Stimulated activated CD4-positive, alpha-beta T cell treated with anti-CD3 and anti-CD28 coated beads, TNF-alpha, amount 100 ng/mL, for 24 hours (primary cell): Measurements from ENCODE around the gene ITGAE.

Experiments
- DNase-seq, 3 experiments: peaks; one replicate each; pipeline ENCODE4 v3.0.0-alpha.2; 2020; ENCODE audit warnings: low read depth in 3 of 3

ITGAE gene

DNA sequence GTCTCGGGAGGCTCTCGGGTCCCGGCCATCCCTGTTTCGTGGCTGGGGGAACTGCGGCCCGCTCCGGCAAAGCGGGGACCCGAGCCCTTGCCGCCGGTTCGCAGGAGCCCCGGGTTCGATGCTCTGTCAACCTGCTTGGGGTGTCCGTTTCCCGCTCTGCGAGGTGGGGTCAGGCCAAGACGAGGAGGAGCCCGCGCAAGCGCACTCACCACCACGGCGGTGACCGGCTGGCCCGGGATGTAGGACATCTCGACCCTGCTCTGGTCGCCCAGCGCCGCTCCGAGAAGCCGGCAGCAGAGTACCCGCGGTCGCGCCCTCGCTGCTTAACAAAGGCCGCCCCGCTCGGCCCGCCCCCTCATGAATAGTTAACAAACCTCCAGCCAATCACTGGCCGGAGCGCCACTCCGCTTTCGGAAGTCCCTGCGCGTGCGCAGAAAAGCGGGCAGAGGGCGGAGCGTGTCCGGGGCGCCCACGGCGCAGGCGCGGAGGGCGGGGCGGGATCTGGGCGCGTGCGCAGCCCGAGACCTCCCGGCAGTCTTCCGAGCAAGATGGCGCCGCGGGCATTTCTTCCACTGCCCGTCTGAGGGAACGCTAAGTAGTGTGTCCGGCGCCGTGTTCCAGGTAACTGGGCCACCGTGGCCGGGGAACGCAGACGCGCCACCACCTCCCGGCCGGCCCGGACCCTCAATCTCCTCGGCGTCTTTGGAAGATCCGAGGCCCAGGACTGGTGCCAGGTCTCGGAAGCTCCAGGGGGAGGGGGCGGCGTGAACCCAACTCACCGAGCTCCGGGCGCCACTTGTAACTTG lies 132.5 kb downstream of the ITGAE start, which contains the start of the genes EMC6 and TAX1BP3:
EMC6 (plus strand) TSS at position 534 of the 806 bp plus-strand sequence. CDS start 335 bp downstream, outside the sequence.
TAX1BP3 (minus strand) TSS at position 300 of the 806 bp plus-strand sequence; CDS start at position 248, 52 bp downstream.
- DNase-seq = peak; percentile 97 to 99 (median 97)

- no peak for DNase-seq
Observed at GRCh38 chr17:3667366-3668278, 133.4 kb downstream of the ITGAE start.

DNA sequence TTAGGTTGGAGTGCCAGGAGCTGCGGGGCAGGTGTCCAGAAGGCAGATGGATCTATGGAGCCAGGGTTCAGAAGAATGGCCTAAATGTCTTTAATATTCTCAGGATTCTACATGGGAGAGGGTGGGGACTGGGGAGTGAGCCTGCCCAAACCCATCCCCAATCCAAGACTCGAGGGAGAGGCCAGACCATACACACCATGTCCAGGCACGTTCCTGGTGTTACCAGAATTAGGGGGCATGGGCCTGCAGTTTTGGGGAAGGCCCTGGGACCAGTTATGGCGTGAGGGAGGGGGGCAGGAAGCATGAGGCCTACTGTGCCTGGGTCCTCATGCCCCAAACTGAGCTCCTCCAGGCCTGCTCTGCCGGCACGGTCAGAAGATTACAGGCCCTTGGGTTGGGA lies 134.5 kb downstream of the ITGAE start:
- no peak for DNase-seq

DNA sequence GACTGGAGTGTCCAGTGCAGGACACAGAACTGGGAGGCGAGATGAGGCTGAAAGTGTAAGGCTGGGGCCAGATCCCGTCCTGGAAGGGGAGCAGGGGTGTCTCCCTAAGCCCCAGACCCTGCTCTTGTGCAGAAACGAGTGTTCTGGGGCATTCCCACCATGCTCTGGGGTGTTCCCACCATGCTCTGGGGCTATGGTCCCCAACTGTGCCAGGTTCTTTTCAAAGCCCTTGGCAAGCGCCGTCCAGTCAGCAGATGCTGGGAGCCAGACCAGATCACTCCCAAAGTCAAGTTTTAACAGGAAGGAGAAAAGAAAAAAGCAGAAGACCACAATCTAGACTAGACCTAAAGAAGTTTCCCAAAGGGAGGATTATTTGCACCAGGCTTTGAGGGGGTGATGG lies 135.2 kb downstream of the ITGAE start:
- no peak for DNase-seq
